T-cell (primary cell): ENCODE data around the gene F11. TPM values are rescaled to one million over a fixed set of nuclear protein-coding genes. Genes with fewer than 3 reads are reported as not detected.

Source experiments
- ATAC-seq, 4 experiments: fragments of 200-7000 bp in 3 of 4; fragments of 150-1000 bp in 1 of 4; cut with Tn5 transposase; replicated peaks in 1 of 4; 1 replicate in 3 of 4; 2 replicates in 1 of 4; pipeline ENCODE4 v1.10.0; 2021; ENCODE audit warnings: moderate library complexity in 3 of 4, mild to moderate bottlenecking in 2 of 4, moderate number of reproducible peaks in 1 of 4
- CTCF ChIA-PET, 2 donors: fragments of 300-600 bp; sonication (Branson Sonifier 250); formaldehyde crosslinking; loops; one replicate each; lab custom pipeline; 2022; ENCODE audit warnings: antibody characterized with exemption in 2 of 2; lab: Charles Lee
- POLR2A ChIA-PET, 2 donors: fragments of 300-600 bp; sonication (Branson Sonifier 250); formaldehyde crosslinking; loops; one replicate each; lab custom pipeline; 2022; ENCODE audit warnings: antibody characterized with exemption in 2 of 2; lab: Charles Lee
- DNase-seq, 35 experiments: peaks; one replicate each; pipeline versions ENCODE4 v3.0.0 to v3.0.0-alpha.2; 2013 to 2023
- H3K27ac ChIP-seq: one replicate; pipeline ENCODE4 v1.5.1; 2013; ENCODE audit warnings: low read length
- H3K27me3 ChIP-seq, 2 experiments: replicated peaks in 1 of 2; 1 replicate in 1 of 2; 2 replicates in 1 of 2; pipeline versions ENCODE4 v1.6.1 to v1.7.0; 2013; ENCODE audit warnings: low read length in 1 of 2, mixed read lengths in 1 of 2; ENCODE audit not compliant: control insufficient read depth in 2 of 2, insufficient read depth in 2 of 2; ENCODE audit errors: extremely low read depth in 1 of 2
- H3K36me3 ChIP-seq, 2 donors: 1 replicate in 1 of 2; 2 replicates in 1 of 2; pipeline versions ENCODE4 v1.6.1 to v1.7.0; 2013; ENCODE audit warnings: low read length in 1 of 2; ENCODE audit not compliant: control insufficient read depth in 2 of 2, insufficient read depth in 1 of 2; ENCODE audit errors: extremely low read depth in 1 of 2
- H3K4me1 ChIP-seq, 2 experiments: 1 replicate in 1 of 2; 2 replicates in 1 of 2; pipeline versions ENCODE4 v1.6.1 to v1.7.0; 2013; ENCODE audit warnings: low read length in 2 of 2, mixed read lengths in 1 of 2; ENCODE audit not compliant: insufficient read depth in 2 of 2, control insufficient read depth in 1 of 2; ENCODE audit errors: extremely low read depth in 1 of 2
- H3K4me3 ChIP-seq, 2 donors: 1 replicate in 1 of 2; 2 replicates in 1 of 2; pipeline versions ENCODE4 v1.5.1 to v1.7.0; 2013; ENCODE audit warnings: mild to moderate bottlenecking in 2 of 2, low read length in 1 of 2, moderate library complexity in 1 of 2; ENCODE audit not compliant: control insufficient read depth in 1 of 2; ENCODE audit errors: extremely low read depth in 1 of 2
- H3K9me3 ChIP-seq: 2 replicates; pipeline ENCODE4 v1.7.0; 2013
- H3K27ac Mint-ChIP-seq, 2 donors: one replicate each; pipeline ENCODE4 v1.8.0; 2020 to 2021; ENCODE audit warnings: mild to moderate bottlenecking in 2 of 2, mixed read lengths in 2 of 2
- H3K27me3 Mint-ChIP-seq, 2 donors: one replicate each; pipeline ENCODE4 v1.8.0; 2021 to 2022; ENCODE audit warnings: mixed read lengths in 2 of 2
- H3K36me3 Mint-ChIP-seq: one replicate; pipeline ENCODE4 v1.8.0; 2021; ENCODE audit warnings: mixed read lengths
- H3K4me1 Mint-ChIP-seq, 3 donors: one replicate each; pipeline ENCODE4 v1.8.0; 2020 to 2022; ENCODE audit warnings: mixed read lengths in 3 of 3, mild to moderate bottlenecking in 1 of 3
- H3K4me3 Mint-ChIP-seq, 3 donors: one replicate each; pipeline ENCODE4 v1.8.0; 2020 to 2022; ENCODE audit warnings: mild to moderate bottlenecking in 3 of 3, mixed read lengths in 3 of 3, moderate library complexity in 3 of 3
- H3K9me3 Mint-ChIP-seq, 3 donors: one replicate each; pipeline ENCODE4 v1.8.0; 2020 to 2022; ENCODE audit warnings: mixed read lengths in 3 of 3
- WGBS: methylation state at CpG from one replicate; pipeline ENCODE4 v1.1.5; 2013; ENCODE audit warnings: missing lambda C conversion rate; ENCODE audit not compliant: insufficient coverage; 5-methylcytosine and 5-hydroxymethylcytosine counted together
- total RNA-seq, 35 experiments: library from RNA in 6 of 35; stranded (reverse) in 6 of 35; fragments of 120-200 nt in 1 of 35; gene quantifications; one replicate each; pipeline versions ENCODE4 v1.2.1 to v1.2.4 and lab custom pipeline; 2013 to 2026

Gene F11
- total RNA-seq, 5 donors from 2014 or later (not counting 1 experiment from before 2014, with no cell fraction given), result 0.38 TPM; not detected in 4

GRCh38 chr4:186227221-186227620 lies 38.8 kb upstream of the F11 start, which contains the start of gene KLKB1:
KLKB1 (plus strand) TSS chr4:186227507; CDS start chr4:186228196, 689 bp downstream.
- no CpG with 5 or more reads among the region's 5 CpGs for WGBS
- Mint-ChIP-seq H3K36me3 (peaks cover 39% of the 10 kb centered on the region), H3K4me3 (no peak within 1 kb of the TSS), H3K27me3 (peaks cover 0 to 3% of the 10 kb centered on the region in 2 donors), H3K27ac (no peak within 1 kb of the TSS), H3K9me3 (peaks cover 6 to 28% (median 9%) of the 10 kb centered on the region in 3 donors), H3K4me1 (no peaks in the 10 kb centered on the region)
- DNase-seq (no peak), ATAC-seq (no peak)
- no peaks in the 10 kb centered on the region for H3K4me1 ChIP-seq
- H3K4me3 ChIP-seq, result no peak within 1 kb of the TSS
- ChIA-PET POLR2A (no interaction called here), CTCF (interaction anchor here in 1 of 2 donors (0.6 kb wide), 1 partner anchor 114 kb away, joined by 3 read pairs; no protein-coding TSS in a partner anchor)
- no peak within 1 kb of the TSS for H3K27ac ChIP-seq
- peaks cover 0 to 4% of the 10 kb centered on the region in 2 experiments for H3K27me3 ChIP-seq
- H3K9me3 ChIP-seq, result peaks cover 2% of the 10 kb centered on the region
- H3K36me3 ChIP-seq, result no peaks in the 10 kb centered on the region

DNA sequence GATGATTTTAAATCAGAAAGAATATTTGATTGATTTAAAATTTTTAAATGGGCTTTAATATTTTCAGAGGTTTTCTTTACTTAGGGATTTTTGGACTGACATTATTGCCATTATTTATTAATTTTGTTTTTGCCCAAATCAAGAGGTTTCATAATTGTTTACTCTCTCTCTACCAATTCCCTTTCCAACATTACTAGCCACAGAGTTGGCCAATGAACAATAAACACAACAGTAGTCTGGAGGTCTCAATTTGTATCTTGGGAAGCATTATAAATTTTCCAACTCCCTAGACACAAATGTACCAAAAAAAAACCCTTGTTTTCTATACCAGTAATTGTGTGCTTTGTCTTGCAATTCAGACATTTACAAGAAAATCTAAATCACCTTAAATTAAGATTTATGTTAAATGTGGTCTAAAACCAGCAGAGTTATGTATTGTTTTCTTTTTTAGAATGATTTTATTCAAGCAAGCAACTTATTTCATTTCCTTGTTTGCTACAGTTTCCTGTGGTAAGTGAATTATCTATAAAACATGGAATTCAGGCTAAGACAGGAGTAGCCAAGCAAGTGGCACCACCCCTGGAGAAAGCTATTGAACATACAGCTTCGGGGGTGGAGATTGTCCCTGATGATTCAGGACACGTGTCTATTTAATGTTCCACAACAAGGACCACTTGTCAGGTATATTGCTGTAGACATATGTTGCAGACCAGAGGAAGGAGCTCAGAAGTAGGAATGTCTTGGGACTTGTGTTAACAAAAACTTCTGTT lies 38.1 kb upstream of the F11 start:
- CTCF ChIA-PET, result interaction anchor here in 1 of 2 donors (0.6 kb wide), 1 partner anchor 113 kb away, joined by 3 read pairs; no protein-coding TSS in a partner anchor
- no peak overlapping the region for H3K4me3 ChIP-seq
- no peaks in the 10 kb centered on the region for H3K36me3 ChIP-seq
- no peak overlapping the region for H3K27ac Mint-ChIP-seq
- no peaks in the 10 kb centered on the region for H3K4me1 Mint-ChIP-seq
- peaks cover 2% of the 10 kb centered on the region for H3K9me3 ChIP-seq
- no peaks in the 10 kb centered on the region for H3K4me1 ChIP-seq
- WGBS, result no CpG with 5 or more reads among the region's 2 CpGs
- DNase-seq (no peak), ATAC-seq (no peak)
- H3K36me3 Mint-ChIP-seq, result peaks cover 42% of the 10 kb centered on the region
- H3K27ac ChIP-seq, result no peak overlapping the region
- H3K4me3 Mint-ChIP-seq, result no peak overlapping the region
- H3K27me3 Mint-ChIP-seq, result peaks cover 0 to 3% of the 10 kb centered on the region in 2 donors
- peaks cover 0 to 4% of the 10 kb centered on the region in 2 experiments for H3K27me3 ChIP-seq
- POLR2A ChIA-PET, result no interaction called here
- H3K9me3 Mint-ChIP-seq, result peaks cover 6 to 26% (median 9%) of the 10 kb centered on the region in 3 donors

- Histone ChIP-seq H3K27me3 (peaks cover 0 to 4% of the 10 kb centered on the region in 2 experiments), H3K4me3 (no peak overlapping the region), H3K9me3 (peaks cover 2% of the 10 kb centered on the region), H3K36me3 (no peaks in the 10 kb centered on the region), H3K27ac (no peak overlapping the region), H3K4me1 (no peaks in the 10 kb centered on the region)
- Mint-ChIP-seq H3K4me1 (no peaks in the 10 kb centered on the region), H3K27me3 (no peaks in the 10 kb centered on the region), H3K4me3 (no peak overlapping the region), H3K36me3 (peaks cover 41% of the 10 kb centered on the region), H3K9me3 (peaks cover 6 to 21% (median 9%) of the 10 kb centered on the region in 3 donors), H3K27ac (no peak overlapping the region)
- DNase-seq (no peak), ATAC-seq (no peak)
- POLR2A ChIA-PET, result no interaction called here
- WGBS, result no CpG with 5 or more reads among the region's 2 CpGs
- CTCF ChIA-PET, result no interaction called here
Observed at GRCh38 chr4:186228514-186228894, 37.5 kb upstream of the F11 start.

- no peaks in the 10 kb centered on the region for H3K9me3 Mint-ChIP-seq
- no peak overlapping the region for H3K27ac Mint-ChIP-seq
- DNase-seq (no peak), ATAC-seq (no peak)
- ChIA-PET POLR2A (no interaction called here), CTCF (no interaction called here)
- H3K4me1 Mint-ChIP-seq, result no peaks in the 10 kb centered on the region
- H3K4me3 Mint-ChIP-seq, result no peak overlapping the region
- Histone ChIP-seq H3K9me3 (no peaks in the 10 kb centered on the region), H3K27me3 (no peaks in the 10 kb centered on the region), H3K4me3 (no peak overlapping the region), H3K36me3 (no peaks in the 10 kb centered on the region), H3K27ac (no peak overlapping the region), H3K4me1 (no peaks in the 10 kb centered on the region)
- WGBS, result no CpG with 5 or more reads among the region's 2 CpGs
- no peaks in the 10 kb centered on the region for H3K27me3 Mint-ChIP-seq
- H3K36me3 Mint-ChIP-seq, result peaks cover 58% of the 10 kb centered on the region
Observed at GRCh38 chr4:186234367-186234766, 31.6 kb upstream of the F11 start.

- H3K36me3 ChIP-seq, result no peaks in the 10 kb centered on the region
- no peak for ATAC-seq
- no peaks in the 10 kb centered on the region for H3K4me1 ChIP-seq
- no peaks in the 10 kb centered on the region for H3K27me3 ChIP-seq
- H3K9me3 Mint-ChIP-seq, result no peaks in the 10 kb centered on the region
- POLR2A ChIA-PET, result no interaction called here
- H3K4me1 Mint-ChIP-seq, result no peaks in the 10 kb centered on the region
- no peaks in the 10 kb centered on the region for H3K27me3 Mint-ChIP-seq
- no peaks in the 10 kb centered on the region for H3K9me3 ChIP-seq
- 86% methylated on average over 1 of the region's 4 CpGs for WGBS
- DNase-seq, result no peak
- peaks cover 61% of the 10 kb centered on the region for H3K36me3 Mint-ChIP-seq
- H3K27ac Mint-ChIP-seq, result no peak overlapping the region
- H3K4me3 ChIP-seq, result no peak overlapping the region
- no peak overlapping the region for H3K27ac ChIP-seq
- CTCF ChIA-PET, result no interaction called here
- H3K4me3 Mint-ChIP-seq, result no peak overlapping the region
Observed at GRCh38 chr4:186236126-186236525, 29.9 kb upstream of the F11 start.

- ATAC-seq (no peak), DNase-seq (no peak)
- ChIA-PET CTCF (no interaction called here), POLR2A (no interaction called here)
- 87% methylated on average over 1 of the region's 7 CpGs for WGBS
- H3K4me1 Mint-ChIP-seq, result no peaks in the 10 kb centered on the region
- no peak overlapping the region for H3K27ac Mint-ChIP-seq
- no peaks in the 10 kb centered on the region for H3K9me3 ChIP-seq
- no peak overlapping the region for H3K4me3 ChIP-seq
- no peak overlapping the region for H3K27ac ChIP-seq
- H3K9me3 Mint-ChIP-seq, result peaks cover 0 to under 1% (median under 1%) of the 10 kb centered on the region in 3 donors
- no peak overlapping the region for H3K4me3 Mint-ChIP-seq
- H3K27me3 Mint-ChIP-seq, result no peaks in the 10 kb centered on the region
- H3K36me3 ChIP-seq, result no peaks in the 10 kb centered on the region
- H3K27me3 ChIP-seq, result no peaks in the 10 kb centered on the region
- H3K4me1 ChIP-seq, result no peaks in the 10 kb centered on the region
- H3K36me3 Mint-ChIP-seq, result peaks cover 32% of the 10 kb centered on the region
Observed at GRCh38 chr4:186240452-186240847, 25.5 kb upstream of the F11 start.
